ENCODE data around the gene KRT78. TPM values are rescaled to one million over a fixed set of nuclear protein-coding genes. Genes with fewer than 3 reads are reported as not detected.
A peak's percentile ranks its signal among the peaks of the same experiment; 100 is the strongest.

Gene KRT78
- total RNA-seq, 1 donor: not detected

- TF ChIP-seq CTCF (IDR thresholded peaks at IDR 0.05; ENCODE audit: insufficient read depth, low read length): no peak
- peak; percentile 39 for DNase-seq (ENCODE audit: low read depth)
- no peak within 1 kb of the TSS for H3K4me3 ChIP-seq (ENCODE audit: low read depth, low read length)
These were observed 34.7 kb downstream of the KRT78 start, which contains the start of gene KRT4 for GRCh38 chr12:52813885-52814709. TSS of gene KRT4 (minus strand) at chr12:52814116. CDS start at chr12:52814058, 58 bp downstream.

GRCh38 chr12:52813203-52813819 lies 35.5 kb downstream of the KRT78 start:
- H3K4me3 ChIP-seq (ENCODE audit: low read depth, low read length): no peak overlapping the region
- DNase-seq (ENCODE audit: low read depth): no peak
- no peak for TF ChIP-seq CTCF (IDR thresholded peaks at IDR 0.05; ENCODE audit: insufficient read depth, low read length)

- DNase-seq (ENCODE audit: low read depth): no peak
- TF ChIP-seq CTCF (IDR thresholded peaks at IDR 0.05; ENCODE audit: insufficient read depth, low read length): no peak
These were observed 36.0 kb downstream of the KRT78 start for GRCh38 chr12:52812749-52813148.

GRCh38 chr12:52812073-52812400 lies 36.8 kb downstream of the KRT78 start:
- DNase-seq (ENCODE audit: low read depth): no peak
- H3K4me3 ChIP-seq (ENCODE audit: low read depth, low read length): no peak overlapping the region
- no peak for TF ChIP-seq CTCF (IDR thresholded peaks at IDR 0.05; ENCODE audit: insufficient read depth, low read length)

More at GRCh38 chr12:52812749-52813148, 36.0 kb downstream of the KRT78 start:
- no peak overlapping the region for H3K4me3 ChIP-seq (ENCODE audit: low read depth, low read length)

GRCh38 chr12:52811191-52812072 lies 37.4 kb downstream of the KRT78 start:
- no peak overlapping the region for H3K4me3 ChIP-seq (ENCODE audit: low read depth, low read length)
- no peak for DNase-seq (ENCODE audit: low read depth)
- no peak for TF ChIP-seq CTCF (IDR thresholded peaks at IDR 0.05; ENCODE audit: insufficient read depth, low read length)

- no peak for DNase-seq (ENCODE audit: low read depth)
- TF ChIP-seq CTCF (IDR thresholded peaks at IDR 0.05; ENCODE audit: insufficient read depth, low read length): no peak
- H3K4me3 ChIP-seq (ENCODE audit: low read depth, low read length): no peak overlapping the region
These were observed 38.2 kb downstream of the KRT78 start for GRCh38 chr12:52810554-52810953.
